ENCODE results near the gene CTNND1. TPM values are rescaled to one million over a fixed set of nuclear protein-coding genes. Genes with fewer than 3 reads are reported as not detected.
"Not testable (repeated sequence)": the region's sequence is repeated elsewhere in the genome, so short reads cannot be mapped to it uniquely, and the experiment has no call there.

The CTNND1 gene
- total and polyA plus RNA-seq, 9 donors = 106 to 145 (median 126) TPM

- Histone ChIP-seq H3K4me3 (ENCODE audit: low read length) (no peak overlapping the region), H3K27ac (ENCODE audit: low read length) (no peak overlapping the region), H3K9me3 (replicated peaks; ENCODE audit: control insufficient read depth, low read depth, low read length) (no peaks in the 10 kb centered on the region), H3K4me1 (ENCODE audit: control insufficient read depth, insufficient read depth, low read length) (peaks cover 3% of the 10 kb centered on the region), H3K36me3 (ENCODE audit: control insufficient read depth, insufficient read depth, low read length) (peaks cover 76% of the 10 kb centered on the region), H3K27me3 (ENCODE audit: control insufficient read depth, insufficient read depth, low read length) (no peaks in the 10 kb centered on the region)
- WGBS (ENCODE audit: insufficient coverage) = 100% methylated on average over 1 of the region's 3 CpGs
- DNase-seq = no peak
Measured at GRCh38 chr11:57805780-57806179, 44.2 kb downstream of the CTNND1 start.

- Histone ChIP-seq H3K4me1 (ENCODE audit: control insufficient read depth, insufficient read depth, low read length) (no peaks in the 10 kb centered on the region), H3K36me3 (ENCODE audit: control insufficient read depth, insufficient read depth, low read length) (peaks cover 79% of the 10 kb centered on the region), H3K4me3 (ENCODE audit: low read length) (no peak overlapping the region), H3K27ac (ENCODE audit: low read length) (no peak overlapping the region), H3K27me3 (ENCODE audit: control insufficient read depth, insufficient read depth, low read length) (no peaks in the 10 kb centered on the region), H3K9me3 (replicated peaks; ENCODE audit: control insufficient read depth, low read depth, low read length) (no peaks in the 10 kb centered on the region)
- 94% methylated on average over 6 of the region's 6 CpGs for WGBS (ENCODE audit: insufficient coverage)
- no peak for DNase-seq
Measured at GRCh38 chr11:57812634-57813033, 51.0 kb downstream of the CTNND1 start.

GRCh38 chr11:57815476-57815875 lies 53.9 kb downstream of the CTNND1 start:
- no peak for DNase-seq
- no peaks in the 10 kb centered on the region for H3K9me3 ChIP-seq (replicated peaks; ENCODE audit: control insufficient read depth, low read depth, low read length)
- peaks cover 58% of the 10 kb centered on the region for H3K36me3 ChIP-seq (ENCODE audit: control insufficient read depth, insufficient read depth, low read length)
- H3K27ac ChIP-seq (ENCODE audit: low read length) = no peak overlapping the region
- H3K4me1 ChIP-seq (ENCODE audit: control insufficient read depth, insufficient read depth, low read length) = no peaks in the 10 kb centered on the region
- H3K4me3 ChIP-seq (ENCODE audit: low read length) = no peak overlapping the region
- no CpG with 5 or more reads among the region's 2 CpGs for WGBS (ENCODE audit: insufficient coverage)
- no peaks in the 10 kb centered on the region for H3K27me3 ChIP-seq (ENCODE audit: control insufficient read depth, insufficient read depth, low read length)

GRCh38 chr11:57815877-57816276 lies 54.3 kb downstream of the CTNND1 start:
- Histone ChIP-seq H3K27ac (ENCODE audit: low read length) (no peak overlapping the region), H3K4me3 (ENCODE audit: low read length) (no peak overlapping the region), H3K27me3 (ENCODE audit: control insufficient read depth, insufficient read depth, low read length) (no peaks in the 10 kb centered on the region), H3K4me1 (ENCODE audit: control insufficient read depth, insufficient read depth, low read length) (no peaks in the 10 kb centered on the region), H3K9me3 (replicated peaks; ENCODE audit: control insufficient read depth, low read depth, low read length) (no peaks in the 10 kb centered on the region), H3K36me3 (ENCODE audit: control insufficient read depth, insufficient read depth, low read length) (peaks cover 54% of the 10 kb centered on the region)
- WGBS (ENCODE audit: insufficient coverage) = 55% methylated on average over 2 of the region's 5 CpGs
- no peak for DNase-seq

GRCh38 chr11:57818812-57819211 lies 57.2 kb downstream of the CTNND1 start:
- H3K36me3 ChIP-seq (ENCODE audit: control insufficient read depth, insufficient read depth, low read length) = peaks cover 36% of the 10 kb centered on the region
- no peak overlapping the region for H3K27ac ChIP-seq (ENCODE audit: low read length)

GRCh38 chr11:57819252-57819979 lies 57.8 kb downstream of the CTNND1 start:
- Histone ChIP-seq H3K9me3 (replicated peaks; ENCODE audit: control insufficient read depth, low read depth, low read length) (no peaks in the 10 kb centered on the region), H3K36me3 (ENCODE audit: control insufficient read depth, insufficient read depth, low read length) (peaks cover 31% of the 10 kb centered on the region), H3K4me1 (ENCODE audit: control insufficient read depth, insufficient read depth, low read length) (no peaks in the 10 kb centered on the region), H3K27ac (ENCODE audit: low read length) (no peak overlapping the region), H3K27me3 (ENCODE audit: control insufficient read depth, insufficient read depth, low read length) (no peaks in the 10 kb centered on the region), H3K4me3 (ENCODE audit: low read length) (no peak overlapping the region)
- DNase-seq = no peak
- WGBS (ENCODE audit: insufficient coverage) = no CpG with 5 or more reads among the region's 7 CpGs

More at GRCh38 chr11:57818812-57819211, 57.2 kb downstream of the CTNND1 start:
- Histone ChIP-seq H3K27me3 (ENCODE audit: control insufficient read depth, insufficient read depth, low read length) (no peaks in the 10 kb centered on the region), H3K9me3 (replicated peaks; ENCODE audit: control insufficient read depth, low read depth, low read length) (no peaks in the 10 kb centered on the region), H3K4me1 (ENCODE audit: control insufficient read depth, insufficient read depth, low read length) (no peaks in the 10 kb centered on the region), H3K4me3 (ENCODE audit: low read length) (no peak overlapping the region)
- WGBS (ENCODE audit: insufficient coverage) = no CpG with 5 or more reads among the region's 1 CpG
- DNase-seq = no peak

GRCh38 chr11:57823859-57824258 lies 62.3 kb downstream of the CTNND1 start:
- Histone ChIP-seq H3K36me3 (ENCODE audit: control insufficient read depth, insufficient read depth, low read length) (no peaks in the 10 kb centered on the region), H3K4me1 (ENCODE audit: control insufficient read depth, insufficient read depth, low read length) (no peaks in the 10 kb centered on the region), H3K27me3 (ENCODE audit: control insufficient read depth, insufficient read depth, low read length) (no peaks in the 10 kb centered on the region), H3K4me3 (ENCODE audit: low read length) (no peak overlapping the region), H3K9me3 (replicated peaks; ENCODE audit: control insufficient read depth, low read depth, low read length) (no peaks in the 10 kb centered on the region), H3K27ac (ENCODE audit: low read length) (no peak overlapping the region)
- no peak for DNase-seq
- WGBS (ENCODE audit: insufficient coverage) = no CpG with 5 or more reads among the region's 1 CpG

GRCh38 chr11:57834852-57835251 lies 73.2 kb downstream of the CTNND1 start:
- H3K4me1 ChIP-seq (ENCODE audit: control insufficient read depth, insufficient read depth, low read length) = no peaks in the 10 kb centered on the region
- H3K27me3 ChIP-seq (ENCODE audit: control insufficient read depth, insufficient read depth, low read length) = no peaks in the 10 kb centered on the region
- H3K4me3 ChIP-seq (ENCODE audit: low read length) = no peak overlapping the region
- no peak for DNase-seq
- no peaks in the 10 kb centered on the region for H3K36me3 ChIP-seq (ENCODE audit: control insufficient read depth, insufficient read depth, low read length)
- no peaks in the 10 kb centered on the region for H3K9me3 ChIP-seq (replicated peaks; ENCODE audit: control insufficient read depth, low read depth, low read length)
- no CpG with 5 or more reads among the region's 1 CpG for WGBS (ENCODE audit: insufficient coverage)
- H3K27ac ChIP-seq (ENCODE audit: low read length) = no peak overlapping the region

GRCh38 chr11:57838609-57839008 lies 77.0 kb downstream of the CTNND1 start:
- not testable (repeated sequence) for DNase-seq
- WGBS (ENCODE audit: insufficient coverage) = no CpG with 5 or more reads among the region's 3 CpGs

GRCh38 chr11:57842873-57843272 lies 81.3 kb downstream of the CTNND1 start:
- no CpG with 5 or more reads among the region's 1 CpG for WGBS (ENCODE audit: insufficient coverage)
- no peak overlapping the region for H3K4me3 ChIP-seq (ENCODE audit: low read length)
- no peak for DNase-seq
- no peaks in the 10 kb centered on the region for H3K36me3 ChIP-seq (ENCODE audit: control insufficient read depth, insufficient read depth, low read length)
- no peaks in the 10 kb centered on the region for H3K27me3 ChIP-seq (ENCODE audit: control insufficient read depth, insufficient read depth, low read length)
- no peaks in the 10 kb centered on the region for H3K4me1 ChIP-seq (ENCODE audit: control insufficient read depth, insufficient read depth, low read length)
- H3K9me3 ChIP-seq (replicated peaks; ENCODE audit: control insufficient read depth, low read depth, low read length) = no peaks in the 10 kb centered on the region
- H3K27ac ChIP-seq (ENCODE audit: low read length) = peak overlapping the region; percentile 47

More at GRCh38 chr11:57838609-57839008, 77.0 kb downstream of the CTNND1 start:
- not testable (repeated sequence) for H3K36me3 ChIP-seq (ENCODE audit: control insufficient read depth, insufficient read depth, low read length); H3K9me3 ChIP-seq (replicated peaks; ENCODE audit: control insufficient read depth, low read depth, low read length); H3K4me1 ChIP-seq (ENCODE audit: control insufficient read depth, insufficient read depth, low read length); H3K27me3 ChIP-seq (ENCODE audit: control insufficient read depth, insufficient read depth, low read length); H3K27ac ChIP-seq (ENCODE audit: low read length); H3K4me3 ChIP-seq (ENCODE audit: low read length)

- Histone ChIP-seq H3K36me3 (ENCODE audit: control insufficient read depth, insufficient read depth, low read length) (no peaks in the 10 kb centered on the region), H3K4me3 (ENCODE audit: low read length) (no peak overlapping the region), H3K9me3 (replicated peaks; ENCODE audit: control insufficient read depth, low read depth, low read length) (no peaks in the 10 kb centered on the region), H3K27me3 (ENCODE audit: control insufficient read depth, insufficient read depth, low read length) (no peaks in the 10 kb centered on the region), H3K27ac (ENCODE audit: low read length) (no peak overlapping the region), H3K4me1 (ENCODE audit: control insufficient read depth, insufficient read depth, low read length) (no peaks in the 10 kb centered on the region)
- no peak for DNase-seq
Measured at GRCh38 chr11:57867966-57868365, 106.4 kb downstream of the CTNND1 start.
